Measurements from ENCODE around the gene TBC1D21.

TBC1D21 gene

DNA sequence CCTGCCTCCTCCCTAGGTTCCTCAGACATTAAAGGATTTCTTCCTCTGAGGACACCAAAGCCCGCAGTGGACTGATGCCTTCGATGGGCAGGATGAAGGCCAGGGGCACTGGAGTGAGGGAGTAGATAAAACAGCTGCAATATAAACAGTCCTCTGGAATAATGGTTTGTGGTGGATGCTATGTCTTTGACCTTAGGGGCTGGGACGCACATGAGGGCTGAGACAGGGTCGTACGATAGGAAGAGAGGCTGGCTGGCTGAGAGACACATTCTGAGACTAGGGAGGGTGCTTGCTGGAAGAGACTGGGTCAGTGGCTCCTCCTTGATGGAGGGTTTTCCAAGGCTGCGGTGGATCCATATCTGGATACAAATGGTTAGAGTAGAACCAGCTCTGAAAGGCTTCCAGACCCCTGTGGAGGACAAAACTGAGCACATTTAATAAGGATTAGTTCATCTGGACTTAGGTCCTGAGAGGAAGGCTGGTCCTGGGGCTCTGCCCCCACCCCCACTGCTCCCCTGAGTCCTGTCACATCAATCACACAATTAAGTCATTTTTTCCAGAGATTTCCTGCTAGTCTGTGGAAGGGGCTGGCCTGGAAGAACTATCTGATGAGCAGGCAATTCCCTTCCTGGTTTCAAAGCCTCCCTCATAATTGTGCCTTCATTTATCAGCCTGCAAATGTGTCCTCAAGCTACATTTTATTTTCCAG, 15.8 kb downstream of the TBC1D21 start:
- DNase-seq (ENCODE audit: low read depth): no peak

DNA sequence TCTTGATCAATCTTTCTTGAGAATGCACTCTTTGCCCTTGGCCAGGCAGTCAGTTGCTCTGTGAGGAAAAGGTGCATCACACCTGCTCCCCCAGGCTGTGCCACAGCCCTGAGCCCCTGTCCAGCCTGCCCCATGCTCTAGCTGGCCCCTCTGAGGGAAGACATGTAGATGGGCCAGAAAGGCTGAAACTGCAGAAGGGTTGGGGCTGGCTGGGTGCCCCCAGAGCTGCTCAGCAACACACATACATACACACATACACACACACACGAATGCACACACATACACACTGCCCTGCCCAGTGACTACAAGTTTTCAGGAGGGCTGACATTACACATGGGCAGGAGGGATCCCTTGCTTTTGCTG, 16.4 kb downstream of the TBC1D21 start:
- DNase-seq (ENCODE audit: low read depth): no peak

DNA sequence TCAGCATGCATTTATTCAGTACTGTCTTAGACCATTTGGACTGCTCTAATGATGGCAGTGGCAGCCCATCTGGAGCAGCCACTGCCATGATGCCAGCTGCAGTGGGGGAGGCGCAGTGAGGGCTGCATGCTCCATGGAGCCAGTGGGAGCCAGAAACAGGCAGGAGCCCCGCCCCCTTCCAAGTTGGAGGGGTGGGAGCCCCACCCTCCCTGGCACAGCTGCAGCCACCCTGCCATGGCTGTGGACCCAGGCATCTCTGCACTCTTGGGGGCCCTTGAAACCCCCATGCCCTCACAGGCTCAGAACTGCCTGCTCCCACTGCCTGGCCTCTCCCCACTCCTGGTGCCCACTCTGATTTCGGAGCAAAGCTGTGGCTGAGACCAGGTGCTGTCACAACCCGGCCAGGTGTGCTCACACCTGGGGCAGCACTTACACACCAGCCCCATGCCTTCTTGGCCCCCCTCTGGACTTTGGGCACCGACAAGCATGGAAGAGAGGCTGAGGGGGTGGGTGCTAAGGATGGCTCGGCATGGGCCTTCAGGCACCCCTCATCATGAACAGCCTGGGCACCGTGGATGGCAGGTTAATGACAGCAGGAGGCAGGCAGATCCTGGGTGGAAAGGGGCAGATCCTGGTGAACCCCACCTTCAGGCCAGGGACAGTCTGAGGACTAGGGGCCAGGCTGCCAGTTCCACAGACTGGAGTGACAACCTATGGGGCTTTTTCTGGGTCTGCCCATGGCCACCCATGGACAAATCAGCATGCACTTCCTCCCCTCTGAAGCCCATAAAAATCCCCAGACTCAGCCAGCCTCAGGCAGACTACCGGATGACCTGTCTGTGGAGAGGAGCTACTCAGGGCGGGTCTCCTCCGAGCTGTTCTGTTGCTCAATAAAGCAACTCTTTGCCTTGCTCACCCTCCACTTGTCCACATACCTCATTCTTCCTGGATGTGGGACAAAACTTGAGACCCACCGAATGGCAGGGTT, 18.3 kb downstream of the TBC1D21 start:
- DNase-seq (ENCODE audit: low read depth): no peak

DNA sequence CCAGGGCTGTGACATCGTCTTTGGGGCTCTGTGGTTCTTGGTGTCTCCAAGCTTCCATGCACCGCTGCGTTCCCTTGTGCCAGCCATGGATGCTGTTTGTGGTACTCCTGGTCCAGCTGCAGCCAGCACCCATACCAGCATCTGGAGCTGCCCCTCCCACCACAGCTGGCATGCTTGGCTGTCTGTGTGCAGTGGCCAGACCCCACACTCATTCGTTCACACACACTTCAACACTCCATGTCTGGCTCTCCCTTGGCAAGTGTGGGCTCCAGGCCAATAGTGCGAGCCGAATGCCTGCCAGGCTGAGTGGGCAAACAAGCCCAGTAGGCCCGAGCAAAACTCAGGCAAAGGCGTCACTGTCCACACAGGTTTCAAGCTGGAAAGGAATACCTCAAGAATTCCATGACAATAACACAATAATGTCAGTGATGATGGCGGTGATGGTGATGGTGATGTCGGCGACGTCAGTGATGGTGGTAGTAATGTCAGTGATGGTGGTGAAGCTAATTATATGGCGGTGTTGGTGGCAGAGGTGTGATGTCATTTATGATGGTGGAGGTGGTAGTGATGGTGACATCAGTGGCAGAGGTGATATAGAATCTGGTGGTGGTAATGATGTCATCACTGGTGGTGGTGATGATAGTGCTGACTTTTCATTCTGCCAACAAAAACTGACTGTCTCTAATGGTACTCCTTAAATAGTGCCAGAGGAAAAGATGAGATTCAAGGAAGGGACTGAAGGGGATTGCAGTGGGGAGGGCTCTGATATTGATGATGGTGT, 19.3 kb downstream of the TBC1D21 start:
- DNase-seq (ENCODE audit: low read depth): no peak

DNA sequence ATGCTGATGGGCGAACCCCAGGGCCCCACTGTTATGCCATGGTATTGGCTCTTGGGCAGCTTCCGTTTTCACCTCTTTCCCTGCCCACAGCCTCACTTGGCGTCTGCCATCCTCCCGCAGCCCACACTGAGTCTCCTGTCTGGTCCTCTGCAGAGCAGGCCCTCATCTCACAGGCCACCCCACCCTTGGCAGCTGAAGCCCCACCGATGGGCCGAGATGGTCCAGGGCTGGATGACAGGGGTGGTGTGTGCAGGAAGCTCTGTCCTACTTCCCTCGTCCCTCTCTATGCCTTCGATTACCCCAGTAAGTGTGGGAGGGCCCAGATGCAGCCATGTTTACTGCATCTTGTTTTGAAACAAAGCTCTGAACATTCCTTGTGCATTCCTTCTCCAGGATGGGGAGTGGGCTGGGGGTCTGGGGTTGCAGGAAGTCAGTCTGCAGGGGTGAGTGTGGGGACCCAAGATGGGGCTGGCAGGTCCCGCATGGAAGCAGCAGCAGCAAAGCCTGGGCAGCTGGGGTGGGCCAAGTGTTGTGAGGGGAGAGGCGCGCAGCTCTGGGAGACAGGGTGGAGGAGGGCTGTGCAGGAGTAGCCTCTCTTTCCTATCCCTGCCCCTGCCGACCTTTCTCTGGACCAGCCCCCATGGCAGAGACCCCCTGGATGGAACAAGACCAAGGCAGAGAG, 20.9 kb downstream of the TBC1D21 start:
- no peak for DNase-seq (ENCODE audit: low read depth)

DNA sequence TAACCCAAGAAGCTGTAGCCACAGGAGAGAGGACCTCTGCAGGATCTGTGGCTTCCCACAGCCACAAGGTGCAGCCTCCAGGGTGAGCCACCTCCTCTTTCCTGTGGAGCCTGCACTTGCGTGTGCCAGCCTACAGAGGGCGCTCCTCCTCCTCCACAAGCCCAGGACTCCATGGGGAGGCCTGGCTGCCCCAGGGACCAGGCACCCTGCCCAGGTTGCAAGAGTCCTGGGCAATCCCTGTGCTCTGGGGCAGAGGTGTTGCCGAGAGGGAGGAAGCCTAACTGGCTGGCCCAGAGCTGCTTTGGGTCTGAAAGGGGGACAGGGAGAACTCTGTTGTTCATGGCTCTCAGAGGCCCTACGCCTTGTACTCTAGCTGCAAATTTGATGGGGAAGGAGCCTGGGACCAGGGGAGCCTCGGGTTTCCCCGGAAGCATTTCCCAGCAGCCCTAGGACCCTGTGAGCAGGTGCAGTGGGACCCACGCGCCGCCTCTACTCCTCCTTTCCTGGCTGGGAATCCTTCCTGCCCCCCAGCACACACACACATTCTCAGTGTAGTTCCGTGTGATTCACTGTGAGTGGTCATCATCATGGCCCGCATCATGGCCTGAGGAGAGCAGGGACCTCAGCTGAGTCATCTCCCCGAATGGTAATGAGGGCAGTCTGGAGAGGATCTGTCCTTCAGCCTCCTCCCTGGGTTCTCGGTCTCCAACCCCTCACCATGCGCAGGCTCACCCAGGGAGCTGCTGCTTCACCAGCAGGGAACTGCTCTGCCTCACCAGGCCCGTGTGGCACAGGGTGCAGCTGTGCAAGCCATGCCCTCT, 24.3 kb downstream of the TBC1D21 start:
- peak; percentile 66 for DNase-seq (ENCODE audit: low read depth)

DNA sequence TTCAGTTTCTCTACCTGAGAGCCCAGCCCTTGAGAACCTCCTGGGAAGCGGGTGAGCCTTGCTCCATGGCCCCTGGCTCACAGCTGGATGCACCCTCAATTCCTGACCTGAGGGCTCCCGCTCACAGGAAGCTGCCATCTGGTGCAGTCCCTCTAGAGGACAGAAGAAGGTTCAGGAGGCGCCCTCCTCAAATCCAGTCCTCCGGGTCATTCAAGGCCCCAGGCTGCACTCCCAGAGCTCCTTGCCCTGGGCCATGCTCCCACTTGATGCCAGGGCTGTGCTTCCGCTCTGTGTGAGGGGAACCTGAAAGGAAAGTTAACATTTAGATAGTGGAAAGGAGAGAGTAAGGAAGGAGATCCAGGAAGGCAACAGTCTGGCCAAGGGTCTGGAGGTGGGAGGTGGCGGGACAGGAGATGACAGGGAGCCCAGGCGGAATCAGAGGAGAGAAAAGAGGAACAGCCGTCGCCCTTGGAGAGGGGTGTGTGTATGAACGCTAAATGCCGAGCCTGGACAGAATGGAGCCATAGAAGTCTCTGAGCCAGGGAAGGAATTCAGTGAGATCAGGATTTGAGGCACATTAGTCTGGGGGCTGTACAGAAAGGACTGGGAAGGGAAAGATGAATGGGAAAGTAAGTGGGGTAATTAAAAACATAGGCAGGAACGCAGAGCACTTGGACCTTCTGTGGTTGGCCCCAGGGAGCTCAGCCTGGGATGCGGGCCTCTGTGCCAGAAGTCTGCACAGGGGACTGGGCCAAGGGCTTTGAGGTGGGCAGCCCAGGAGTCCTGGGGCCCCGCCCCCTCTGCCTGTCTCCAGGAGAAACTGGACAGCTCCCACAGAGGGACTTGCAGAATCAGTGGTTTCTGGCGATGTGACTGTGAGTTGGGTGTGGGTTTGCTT, 26.1 kb downstream of the TBC1D21 start:
- DNase-seq (ENCODE audit: low read depth): no peak

DNA sequence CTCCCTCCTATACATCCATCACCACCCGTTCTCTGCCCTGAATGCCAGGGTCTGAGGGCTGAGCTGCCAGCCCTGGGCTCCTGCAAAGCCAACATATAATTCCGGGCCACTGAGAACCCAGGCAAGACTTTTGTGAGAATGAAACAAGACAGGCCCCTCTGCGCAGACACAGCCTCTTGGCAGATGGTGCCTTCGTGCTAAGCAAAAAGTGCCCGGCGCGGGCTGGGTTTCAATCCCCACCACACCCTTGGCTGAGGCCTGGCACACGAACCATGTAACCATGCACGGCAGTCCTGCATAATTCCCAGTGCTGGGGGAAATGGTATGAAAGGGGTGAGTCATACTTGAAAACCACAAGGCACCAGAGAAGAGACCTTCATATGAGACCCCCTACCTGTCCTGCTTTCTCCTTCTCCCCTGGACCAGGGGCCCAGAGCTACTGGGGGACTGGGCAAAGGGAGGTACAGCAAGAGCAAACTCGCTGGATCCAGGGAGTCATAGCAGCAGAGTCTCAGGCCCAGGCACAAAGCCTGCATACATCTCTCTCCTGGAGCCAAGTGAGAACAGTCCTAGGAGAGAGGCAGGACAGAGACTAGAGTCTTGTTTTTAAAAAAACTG, 26.8 kb downstream of the TBC1D21 start:
- no peak for DNase-seq (ENCODE audit: low read depth)

DNA sequence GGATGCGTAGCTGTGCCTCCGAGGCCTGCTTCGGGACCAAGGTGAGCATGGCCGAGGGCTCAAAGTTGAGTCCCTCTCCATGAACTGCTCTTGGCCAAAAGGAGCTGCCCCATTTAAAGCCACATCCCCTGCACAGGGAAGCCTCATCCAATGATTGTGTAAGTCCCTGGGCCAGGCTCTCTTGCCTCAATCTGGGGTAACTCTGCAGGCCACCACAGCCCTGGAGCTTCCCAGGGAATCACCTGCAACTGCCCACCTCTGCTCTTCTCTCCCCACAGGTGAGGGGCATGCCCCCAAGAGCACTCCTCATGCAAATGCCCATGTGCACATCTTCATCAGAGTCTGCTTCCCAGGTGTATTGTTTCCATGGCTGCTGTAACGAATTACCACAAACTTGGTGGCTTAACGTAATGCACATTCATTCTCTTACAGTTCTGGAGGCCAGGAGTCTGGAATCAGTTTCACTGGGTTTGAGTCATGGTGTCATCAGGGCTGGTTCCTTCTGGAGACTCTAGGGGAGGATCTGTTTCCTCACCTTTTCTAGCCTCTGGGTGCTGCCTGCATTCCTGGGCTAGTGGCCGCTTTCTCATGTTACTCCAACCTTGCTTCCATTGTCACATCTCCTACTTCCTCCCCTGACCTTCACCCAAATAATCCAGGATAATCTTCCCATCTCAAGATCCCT, 27.9 kb downstream of the TBC1D21 start:
- DNase-seq (ENCODE audit: low read depth): no peak

DNA sequence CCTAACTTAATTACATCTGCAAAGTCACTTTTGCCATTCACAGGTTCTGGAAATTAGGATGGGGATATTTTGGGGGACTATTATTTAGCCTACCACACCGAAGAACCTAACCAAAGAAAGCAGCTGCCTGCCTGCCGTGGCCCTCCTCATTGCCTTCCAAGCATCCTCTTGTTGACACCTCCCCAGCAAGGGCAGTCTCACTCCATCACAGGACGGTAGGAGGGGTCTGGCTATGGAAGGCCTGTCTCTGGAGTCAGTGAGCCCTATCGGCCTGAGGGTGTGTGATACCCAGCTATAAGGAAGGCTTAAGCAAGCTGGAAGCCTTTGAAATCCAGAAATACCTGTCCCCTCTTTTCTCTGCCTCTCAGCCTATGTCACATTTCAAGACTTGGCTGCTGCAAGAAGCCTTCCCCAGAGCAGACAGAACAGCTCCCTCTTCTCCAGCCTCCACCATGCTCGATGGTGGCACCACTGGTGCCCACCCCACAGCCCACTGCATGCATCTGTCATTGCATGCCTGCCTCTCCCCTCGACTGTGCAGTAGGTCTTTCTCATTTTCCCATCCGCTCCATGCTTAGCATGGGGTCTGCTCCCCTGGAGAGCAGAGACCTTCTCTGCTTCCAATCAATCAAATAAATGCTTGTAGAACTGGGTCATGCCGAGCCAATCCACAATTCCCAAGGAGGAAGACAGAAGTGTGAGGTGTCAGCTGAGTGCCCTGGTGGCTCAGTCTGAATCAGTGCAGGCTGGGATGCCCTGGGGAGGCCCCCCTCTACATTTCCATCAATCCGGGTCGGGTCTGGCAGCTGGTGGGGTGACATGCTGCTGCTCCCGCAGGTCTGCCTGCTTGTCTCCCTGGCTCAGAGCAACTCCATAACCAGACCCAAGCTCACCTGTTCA, 29.0 kb downstream of the TBC1D21 start:
- DNase-seq (ENCODE audit: low read depth): no peak

DNA sequence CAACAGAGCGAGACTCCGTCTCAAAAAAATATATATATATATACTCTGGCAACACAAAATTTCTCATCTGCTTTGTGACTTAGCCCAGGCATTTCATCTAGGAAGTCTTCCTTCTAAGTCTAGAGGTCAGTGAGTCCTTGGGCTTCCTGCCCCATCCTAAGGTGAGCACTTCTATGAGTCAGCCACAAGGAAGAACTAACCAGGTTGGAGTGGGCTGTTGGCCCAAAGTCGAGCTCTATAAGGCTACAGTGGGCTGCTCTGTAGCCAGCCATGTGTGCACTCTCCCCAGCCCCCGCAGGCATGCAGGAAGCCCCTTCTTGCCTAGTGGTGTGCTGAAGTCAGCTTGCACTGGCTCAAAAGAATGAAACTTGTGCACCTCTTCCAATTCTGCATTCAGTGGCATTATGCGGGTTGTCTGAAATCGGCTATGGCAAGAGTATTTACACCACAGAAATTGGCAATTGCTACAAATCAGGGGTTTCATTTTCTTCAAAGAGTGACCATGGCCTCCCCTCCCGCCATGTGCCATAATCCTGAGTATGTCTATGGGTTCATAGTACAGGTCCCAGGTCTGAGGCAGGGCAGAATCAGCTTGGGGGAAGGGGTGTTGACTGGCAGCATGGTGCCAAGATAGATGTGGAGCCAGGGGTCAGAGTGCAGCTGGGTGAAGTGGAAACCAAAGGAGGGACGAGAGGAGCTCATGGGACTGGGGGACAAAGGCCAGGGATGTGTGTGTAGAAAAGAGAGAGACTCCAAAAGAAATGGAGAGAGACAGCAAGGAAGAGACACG, 30.9 kb downstream of the TBC1D21 start:
- DNase-seq (ENCODE audit: low read depth): no peak

DNA sequence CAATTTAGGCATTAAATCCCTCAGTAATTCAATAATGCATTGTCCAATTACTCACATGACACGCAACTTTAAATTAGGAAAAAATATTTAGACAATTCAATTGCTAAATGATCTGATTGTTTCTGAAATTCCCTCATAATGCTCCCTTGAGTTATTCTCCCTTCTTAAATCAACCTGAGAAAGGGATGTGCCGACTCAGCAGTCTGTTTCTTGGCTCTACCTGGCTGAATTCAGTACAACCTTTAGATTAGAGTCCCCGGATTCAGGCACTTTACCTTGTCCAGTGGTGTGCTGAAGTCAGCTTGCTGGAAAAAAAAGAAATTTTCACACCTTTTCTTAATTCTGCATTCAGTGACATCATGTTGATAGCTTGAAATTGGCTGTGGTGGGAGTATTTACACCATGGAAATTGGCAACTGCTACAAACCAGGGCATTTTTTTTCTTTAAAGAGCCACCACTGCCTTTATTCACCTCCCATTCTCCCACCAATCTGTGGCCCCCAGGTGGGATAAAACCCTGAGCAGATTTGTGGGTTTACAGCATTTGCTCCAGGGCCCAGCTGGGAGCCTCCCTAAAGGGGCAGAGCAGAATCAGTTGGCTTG, 32.0 kb downstream of the TBC1D21 start:
- DNase-seq (ENCODE audit: low read depth): no peak

DNA sequence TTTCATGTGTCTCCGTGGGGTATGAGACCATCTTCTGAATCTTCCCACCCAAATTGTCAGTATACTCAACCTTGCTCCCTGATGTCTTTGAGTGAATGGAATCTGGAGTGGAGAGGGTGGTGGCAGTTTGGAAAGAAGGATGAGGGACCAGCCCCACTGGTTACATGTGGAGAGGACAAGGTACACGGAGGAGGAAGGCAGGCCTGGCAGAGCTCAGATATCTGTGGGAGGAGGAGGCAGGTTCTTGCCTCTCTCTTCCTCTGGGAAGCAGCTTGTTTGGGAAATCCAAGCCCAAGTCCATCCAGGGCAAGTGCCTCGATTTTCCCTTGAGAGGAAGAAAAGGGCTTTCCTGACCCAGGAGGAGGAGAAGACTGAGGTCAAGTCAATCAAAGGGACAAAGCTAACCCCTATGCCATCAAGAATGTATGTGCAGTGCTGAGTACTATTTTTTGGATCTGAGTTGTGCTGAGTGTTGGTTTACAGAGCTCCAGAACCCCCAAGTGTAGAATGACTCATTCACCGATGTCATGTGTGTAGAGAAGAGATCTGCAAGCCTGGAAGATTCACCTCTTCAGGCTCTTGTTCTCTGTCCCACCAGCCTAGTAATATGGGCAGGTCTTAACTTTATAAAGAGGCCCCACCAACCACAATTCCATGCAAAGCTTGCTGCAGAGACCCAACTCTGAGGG, 33.1 kb downstream of the TBC1D21 start:
- DNase-seq (ENCODE audit: low read depth): no peak

DNA sequence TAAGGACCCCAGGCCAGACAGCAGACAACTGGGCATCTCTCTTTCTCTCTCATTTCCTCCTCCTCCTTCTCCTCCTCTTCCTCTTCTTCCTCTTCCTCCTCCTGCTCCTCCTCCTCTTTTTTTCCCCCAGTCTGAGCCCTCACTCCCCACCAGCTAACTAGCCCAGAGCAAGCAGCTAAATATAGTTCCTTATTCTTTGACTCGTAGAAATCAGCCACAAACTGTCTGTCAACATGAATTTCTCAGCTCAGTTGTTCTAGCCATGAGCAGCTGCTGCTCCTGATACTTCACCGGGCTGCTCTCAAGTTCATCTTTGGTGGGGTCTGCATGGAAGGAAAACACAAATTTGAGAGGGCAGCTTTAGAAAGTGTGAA, 33.7 kb downstream of the TBC1D21 start:
- DNase-seq (ENCODE audit: low read depth): no peak

DNA sequence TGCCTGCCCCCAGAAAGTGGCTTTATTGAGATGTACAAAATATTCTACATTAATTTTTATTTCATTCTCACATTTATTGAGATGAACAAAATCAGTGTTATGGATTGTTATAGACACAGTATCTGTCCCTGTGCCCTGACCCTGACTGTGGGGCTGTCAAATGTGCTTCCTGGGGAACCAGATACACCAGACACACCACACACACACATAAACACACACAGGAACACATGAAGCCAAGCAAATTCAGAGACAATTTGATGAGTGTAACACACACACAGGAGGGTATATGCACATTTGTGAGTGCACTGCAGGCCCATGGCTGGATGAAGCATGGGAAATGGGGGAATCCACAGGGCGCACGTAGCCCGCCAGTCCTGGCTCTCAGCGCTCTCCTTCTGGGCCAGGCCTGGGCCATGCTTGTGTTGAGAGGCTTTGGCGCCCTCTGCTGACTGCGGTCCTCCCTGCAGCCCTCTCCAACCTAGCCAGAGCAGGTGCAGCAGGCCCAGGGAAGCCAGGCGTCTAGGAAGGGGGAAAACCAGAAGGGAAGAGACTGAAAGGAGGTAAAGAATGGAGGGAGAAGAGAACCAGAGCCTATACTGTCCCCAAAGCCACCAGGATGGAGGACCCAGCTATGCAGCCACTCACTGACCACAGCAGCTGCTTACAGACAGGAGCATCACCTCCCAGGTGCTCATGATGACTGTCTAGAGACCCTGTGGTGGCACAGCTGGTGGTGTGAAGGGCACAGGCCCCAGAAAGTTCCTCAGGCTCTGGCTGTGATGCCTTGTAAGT, 34.9 kb downstream of the TBC1D21 start:
- DNase-seq (ENCODE audit: low read depth): peak; percentile 72

DNA sequence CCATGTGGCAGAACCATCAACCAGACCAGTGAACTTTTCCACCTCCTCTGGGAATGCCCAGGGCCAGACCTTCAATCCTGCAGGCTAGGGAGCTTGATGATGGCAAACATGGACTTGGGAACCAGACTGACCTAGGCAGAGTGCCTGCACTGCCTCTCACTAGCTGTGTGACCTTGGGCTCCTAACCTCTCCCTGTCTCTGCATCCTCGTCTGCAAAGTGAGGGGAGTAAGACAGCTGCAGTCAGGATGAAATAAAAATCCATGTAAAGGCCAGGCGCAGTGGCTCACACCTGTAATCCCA, 35.4 kb downstream of the TBC1D21 start:
- DNase-seq (ENCODE audit: low read depth): no peak

All from activated T-cell treated with anti-CD3 and anti-CD28 coated beads for 48 hours (primary cell).